ENCODE measurements around the gene NTM.
A peak's percentile ranks its signal among the peaks of the same experiment; 100 is the strongest.
"Not testable (repeated sequence)": the region's sequence is repeated elsewhere in the genome, so short reads cannot be mapped to it uniquely, and the experiment has no call there.

The NTM gene

DNA sequence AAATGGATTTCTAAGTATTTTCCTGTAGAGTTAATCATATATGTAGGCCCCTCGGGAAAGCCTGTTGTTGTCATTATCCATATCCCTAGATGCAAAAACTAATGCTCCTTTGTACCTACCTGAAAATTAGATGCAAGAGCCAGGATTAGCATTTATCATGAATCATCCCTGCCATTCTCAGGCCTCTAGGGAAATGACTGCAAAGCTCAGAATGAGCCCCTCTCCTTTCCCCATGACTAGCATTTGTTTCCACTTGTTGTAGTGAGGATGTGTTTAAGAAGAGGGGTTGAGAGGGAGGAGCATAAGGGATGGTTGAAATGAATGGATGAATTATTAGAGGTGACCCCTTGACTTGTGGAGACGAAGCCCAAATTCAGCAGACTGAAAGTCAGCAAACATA lies 537.9 kb downstream of the NTM start:
- DNase-seq (ENCODE audit: low read depth), result no peak
- no peak overlapping the region for H3K4me3 ChIP-seq (ENCODE audit: low read length)
- TF ChIP-seq, protein P1, sequence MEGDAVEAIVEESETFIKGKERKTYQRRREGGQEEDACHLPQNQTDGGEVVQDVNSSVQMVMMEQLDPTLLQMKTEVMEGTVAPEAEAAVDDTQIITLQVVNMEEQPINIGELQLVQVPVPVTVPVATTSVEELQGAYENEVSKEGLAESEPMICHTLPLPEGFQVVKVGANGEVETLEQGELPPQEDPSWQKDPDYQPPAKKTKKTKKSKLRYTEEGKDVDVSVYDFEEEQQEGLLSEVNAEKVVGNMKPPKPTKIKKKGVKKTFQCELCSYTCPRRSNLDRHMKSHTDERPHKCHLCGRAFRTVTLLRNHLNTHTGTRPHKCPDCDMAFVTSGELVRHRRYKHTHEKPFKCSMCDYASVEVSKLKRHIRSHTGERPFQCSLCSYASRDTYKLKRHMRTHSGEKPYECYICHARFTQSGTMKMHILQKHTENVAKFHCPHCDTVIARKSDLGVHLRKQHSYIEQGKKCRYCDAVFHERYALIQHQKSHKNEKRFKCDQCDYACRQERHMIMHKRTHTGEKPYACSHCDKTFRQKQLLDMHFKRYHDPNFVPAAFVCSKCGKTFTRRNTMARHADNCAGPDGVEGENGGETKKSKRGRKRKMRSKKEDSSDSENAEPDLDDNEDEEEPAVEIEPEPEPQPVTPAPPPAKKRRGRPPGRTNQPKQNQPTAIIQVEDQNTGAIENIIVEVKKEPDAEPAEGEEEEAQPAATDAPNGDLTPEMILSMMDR (conservative IDR thresholded peaks at IDR 0.05; ENCODE audit: low read depth, low read length), result no peak

GRCh38 chr11:131909426-131910177 lies 539.2 kb downstream of the NTM start:
- TF ChIP-seq, protein P1 (conservative IDR thresholded peaks at IDR 0.05; ENCODE audit: low read depth, low read length), result no peak
- H3K4me3 ChIP-seq (ENCODE audit: low read length), result peak overlapping the region; percentile 27
- DNase-seq (ENCODE audit: low read depth), result no peak

DNA sequence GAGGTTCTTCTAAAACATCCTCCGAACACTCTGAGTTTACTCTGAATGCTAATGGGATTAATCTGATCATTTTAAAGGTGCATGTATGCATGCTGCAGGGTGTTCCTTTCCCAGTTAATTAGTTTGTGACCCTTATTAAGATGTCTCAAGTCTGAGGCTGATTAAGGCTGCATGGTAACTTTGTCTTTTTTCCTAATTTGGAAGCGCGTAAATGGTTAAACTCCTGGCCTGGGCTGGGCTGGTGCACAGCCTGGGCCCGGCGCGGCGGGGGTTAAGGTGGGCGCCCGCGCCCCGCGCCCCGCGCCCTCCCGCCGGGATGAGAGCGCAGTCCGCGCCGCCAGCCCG lies 539.7 kb downstream of the NTM start:
- TF ChIP-seq, protein P1 (conservative IDR thresholded peaks at IDR 0.05; ENCODE audit: low read depth, low read length), result no peak
- peak overlapping the region; percentile 27 for H3K4me3 ChIP-seq (ENCODE audit: low read length)
- DNase-seq (ENCODE audit: low read depth), result no peak

GRCh38 chr11:131910523-131911387 lies 540.3 kb downstream of the NTM start:
- peak overlapping the region; percentile 74 for H3K4me3 ChIP-seq (ENCODE audit: low read length)
- no peak for DNase-seq (ENCODE audit: low read depth)
- TF ChIP-seq, protein P1 (conservative IDR thresholded peaks at IDR 0.05; ENCODE audit: low read depth, low read length), result no peak

DNA sequence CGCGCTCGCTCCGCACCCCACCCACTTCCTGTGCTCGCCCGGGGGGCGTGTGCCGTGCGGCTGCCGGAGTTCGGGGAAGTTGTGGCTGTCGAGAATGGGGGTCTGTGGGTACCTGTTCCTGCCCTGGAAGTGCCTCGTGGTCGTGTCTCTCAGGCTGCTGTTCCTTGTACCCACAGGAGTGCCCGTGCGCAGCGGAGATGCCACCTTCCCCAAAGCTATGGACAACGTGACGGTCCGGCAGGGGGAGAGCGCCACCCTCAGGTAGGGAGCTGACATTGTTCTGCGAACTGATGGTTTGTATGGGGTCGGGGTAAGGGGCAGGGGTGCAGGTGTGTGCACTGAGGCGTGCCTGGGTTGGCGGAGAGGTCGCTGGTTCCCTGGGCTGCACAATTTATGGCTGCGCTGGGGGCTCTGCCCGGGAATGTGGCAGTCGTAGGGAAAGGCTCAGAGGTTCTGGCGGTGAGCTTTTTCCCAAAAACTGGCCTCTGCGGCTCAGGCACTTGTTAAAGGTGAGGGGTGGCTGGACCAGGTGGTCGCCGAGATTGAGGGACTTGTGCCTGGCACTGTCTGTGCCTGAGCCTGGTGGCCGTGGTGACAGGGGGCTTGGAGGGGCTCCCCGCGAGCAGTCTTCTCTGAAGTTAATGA lies 541.1 kb downstream of the NTM start:
- TF ChIP-seq, protein P1 (conservative IDR thresholded peaks at IDR 0.05; ENCODE audit: low read depth, low read length), result peak; percentile 45
- peak overlapping the region; percentile 74 for H3K4me3 ChIP-seq (ENCODE audit: low read length)
- not testable (repeated sequence) for DNase-seq (ENCODE audit: low read depth)

GRCh38 chr11:131912134-131912533 lies 541.7 kb downstream of the NTM start:
- no peak overlapping the region for H3K4me3 ChIP-seq (ENCODE audit: low read length)
- TF ChIP-seq, protein P1 (conservative IDR thresholded peaks at IDR 0.05; ENCODE audit: low read depth, low read length), result no peak
- no peak for DNase-seq (ENCODE audit: low read depth)
